ENCODE measurements around the gene RNF220.

DNA sequence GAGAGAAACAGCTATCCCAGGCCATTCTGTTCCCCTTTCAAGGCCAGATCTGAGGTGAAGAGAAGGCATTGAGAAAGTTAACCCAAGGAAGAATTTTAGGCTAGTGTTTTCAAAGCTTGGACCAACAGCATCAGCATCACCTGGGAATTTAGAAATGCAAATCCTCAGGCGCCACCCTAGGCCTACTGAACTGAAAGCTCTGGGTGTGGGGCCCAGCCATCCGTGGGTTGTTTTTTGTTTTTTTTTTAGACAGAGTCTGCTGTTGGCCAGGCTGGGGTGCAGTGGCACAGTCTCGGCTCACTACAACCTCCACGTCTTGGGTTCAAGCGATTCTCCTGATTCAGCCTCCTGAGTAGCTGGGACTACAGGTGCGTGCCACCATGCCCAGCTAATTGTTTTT, 98.6 kb downstream of the RNF220 start:
- TF ChIP-seq, protein P1, sequence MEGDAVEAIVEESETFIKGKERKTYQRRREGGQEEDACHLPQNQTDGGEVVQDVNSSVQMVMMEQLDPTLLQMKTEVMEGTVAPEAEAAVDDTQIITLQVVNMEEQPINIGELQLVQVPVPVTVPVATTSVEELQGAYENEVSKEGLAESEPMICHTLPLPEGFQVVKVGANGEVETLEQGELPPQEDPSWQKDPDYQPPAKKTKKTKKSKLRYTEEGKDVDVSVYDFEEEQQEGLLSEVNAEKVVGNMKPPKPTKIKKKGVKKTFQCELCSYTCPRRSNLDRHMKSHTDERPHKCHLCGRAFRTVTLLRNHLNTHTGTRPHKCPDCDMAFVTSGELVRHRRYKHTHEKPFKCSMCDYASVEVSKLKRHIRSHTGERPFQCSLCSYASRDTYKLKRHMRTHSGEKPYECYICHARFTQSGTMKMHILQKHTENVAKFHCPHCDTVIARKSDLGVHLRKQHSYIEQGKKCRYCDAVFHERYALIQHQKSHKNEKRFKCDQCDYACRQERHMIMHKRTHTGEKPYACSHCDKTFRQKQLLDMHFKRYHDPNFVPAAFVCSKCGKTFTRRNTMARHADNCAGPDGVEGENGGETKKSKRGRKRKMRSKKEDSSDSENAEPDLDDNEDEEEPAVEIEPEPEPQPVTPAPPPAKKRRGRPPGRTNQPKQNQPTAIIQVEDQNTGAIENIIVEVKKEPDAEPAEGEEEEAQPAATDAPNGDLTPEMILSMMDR (IDR thresholded peaks at IDR 0.05): no peak
- TF ChIP-seq POLR2A (IDR thresholded peaks at IDR 0.05) (no peak), POLR2AphosphoS5 (IDR thresholded peaks at IDR 0.05) (no peak)
